SK-N-MC (cell line): ENCODE results near the gene CPNE5.

ENCODE experiments used
- DNase-seq: peaks from one replicate; pipeline ENCODE4 v3.0.0-alpha.2; 2011; ENCODE audit warnings: low read depth, low spot score
- H3K27ac ChIP-seq: fragments of 200-600 bp; sonication (generic); 2 replicates; pipeline ENCODE4 v1.5.1; 2016; ENCODE audit warnings: mixed run types
- H3K36me3 ChIP-seq: fragments of 200-600 bp; sonication (generic); 2 replicates; pipeline ENCODE4 v1.6.1; 2017; ENCODE audit warnings: antibody characterized with exemption, low read length, mixed read lengths; ENCODE audit not compliant: insufficient read depth
- H3K4me3 ChIP-seq: fragments of 200-600 bp; sonication (generic); 2 replicates; pipeline ENCODE4 v1.5.1; 2016
- H3K9ac ChIP-seq: fragments of 200-600 bp; sonication (generic); 2 replicates; pipeline ENCODE4 v1.8.0; 2017; ENCODE audit warnings: mixed run types, mixed read lengths; ENCODE audit not compliant: insufficient read length
- H3K9me3 ChIP-seq: fragments of 200-600 bp; sonication (generic); 2 replicates; pipeline ENCODE4 v1.6.1; 2017; ENCODE audit warnings: low read depth, mild to moderate bottlenecking, antibody characterized with exemption, low read length, moderate library complexity, mixed read lengths
- EZH2 ChIP-seq: fragments of 200-600 bp; sonication (generic); IDR thresholded peaks from one replicate; pipeline ENCODE4 v1.6.1; 2017; ENCODE audit warnings: antibody characterized with exemption
- FOXP2 ChIP-seq: optimal IDR thresholded peaks from 2 replicates; pipeline ENCODE3; 2011; ENCODE audit warnings: mild to moderate bottlenecking, moderate library complexity; ENCODE audit not compliant: insufficient read depth; ENCODE audit errors: extremely low read length, control extremely low read depth
- POLR2AphosphoS5 ChIP-seq: IDR thresholded peaks from 2 replicates; pipeline ENCODE4 v1.6.1; 2012; ENCODE audit warnings: mild to moderate bottlenecking, low read depth, low read length, borderline replicate concordance

The CPNE5 gene

DNA sequence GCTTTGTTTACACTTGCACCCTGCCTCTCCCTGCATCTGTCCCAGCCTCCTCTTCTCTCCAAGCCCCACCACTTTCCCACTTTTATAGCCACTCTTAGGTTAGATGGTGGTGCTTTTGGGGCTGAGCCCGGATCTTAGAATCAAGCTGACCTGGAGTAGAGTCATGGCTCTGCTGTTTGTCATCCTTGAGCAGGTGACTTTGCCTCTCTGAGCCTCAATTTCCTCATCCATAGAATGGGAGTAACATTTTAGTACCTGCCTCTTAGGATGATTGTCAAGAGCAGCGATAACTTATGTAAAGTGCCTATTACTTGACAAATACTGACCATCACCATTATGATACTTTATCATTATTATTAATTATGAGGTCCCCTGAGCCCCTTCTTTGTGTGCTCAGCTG is 48.2 kb downstream of the CPNE5 start:
- DNase-seq: no peak
- H3K9me3 ChIP-seq: no peaks in the 10 kb centered on the region
- no peak overlapping the region for H3K27ac ChIP-seq
- H3K9ac ChIP-seq: no peak overlapping the region
- no peaks in the 10 kb centered on the region for H3K36me3 ChIP-seq
- TF ChIP-seq EZH2: no peak
- TF ChIP-seq FOXP2: no peak
- TF ChIP-seq POLR2AphosphoS5: no peak
- no peak overlapping the region for H3K4me3 ChIP-seq

DNA sequence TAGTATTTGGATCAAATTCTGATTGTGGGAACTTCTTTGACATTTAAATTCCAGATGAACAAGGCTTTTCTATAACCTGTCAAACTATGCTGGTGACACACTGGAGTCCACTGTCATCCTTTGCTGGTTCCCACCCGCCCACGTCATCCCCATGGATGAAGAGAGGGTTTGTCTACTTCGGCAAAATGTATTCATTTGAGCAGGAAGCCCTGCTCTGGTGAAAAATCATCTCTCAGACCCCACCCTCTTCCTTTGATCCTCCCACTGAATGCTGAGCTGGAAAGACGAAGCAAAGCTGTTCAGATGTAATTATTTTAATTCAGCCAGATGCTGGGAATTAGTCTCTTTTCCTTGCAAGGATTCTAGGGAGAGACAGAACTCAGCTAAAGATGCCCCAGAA is 50.5 kb downstream of the CPNE5 start:
- Histone ChIP-seq H3K9ac (no peak overlapping the region), H3K36me3 (no peaks in the 10 kb centered on the region), H3K9me3 (no peaks in the 10 kb centered on the region), H3K27ac (no peak overlapping the region), H3K4me3 (0 out of 2 replicates have a peak overlapping the region, but pooled peaks have one; percentile 2)
- DNase-seq: no peak
- TF ChIP-seq EZH2: no peak
- no peak for TF ChIP-seq FOXP2
- TF ChIP-seq POLR2AphosphoS5: no peak

DNA sequence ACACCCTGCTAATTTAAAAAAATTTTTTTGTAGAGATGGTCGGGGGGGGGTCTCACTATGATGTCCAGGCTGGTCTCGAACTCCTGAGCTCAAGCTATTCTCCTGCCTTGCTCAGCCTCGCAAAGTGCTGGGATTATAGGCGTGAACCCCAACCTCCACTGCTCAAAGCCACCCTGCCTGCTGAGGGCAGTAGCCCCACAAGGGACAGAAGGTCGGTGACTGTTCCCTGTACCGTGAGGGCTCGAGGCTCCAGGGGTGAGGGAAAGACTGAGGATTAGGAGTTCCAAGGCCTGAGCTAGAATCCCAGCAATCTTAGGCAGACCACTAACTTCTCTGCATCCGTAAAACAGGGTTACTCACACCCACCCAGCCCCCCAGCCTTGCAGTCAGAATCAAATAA is 51.1 kb downstream of the CPNE5 start:
- no peak for TF ChIP-seq POLR2AphosphoS5
- no peak for TF ChIP-seq EZH2
- no peak for TF ChIP-seq FOXP2
- H3K9me3 ChIP-seq: no peaks in the 10 kb centered on the region
- no peak overlapping the region for H3K4me3 ChIP-seq
- no peak overlapping the region for H3K27ac ChIP-seq
- no peak for DNase-seq
- H3K36me3 ChIP-seq: no peaks in the 10 kb centered on the region
- H3K9ac ChIP-seq: no peak overlapping the region

DNA sequence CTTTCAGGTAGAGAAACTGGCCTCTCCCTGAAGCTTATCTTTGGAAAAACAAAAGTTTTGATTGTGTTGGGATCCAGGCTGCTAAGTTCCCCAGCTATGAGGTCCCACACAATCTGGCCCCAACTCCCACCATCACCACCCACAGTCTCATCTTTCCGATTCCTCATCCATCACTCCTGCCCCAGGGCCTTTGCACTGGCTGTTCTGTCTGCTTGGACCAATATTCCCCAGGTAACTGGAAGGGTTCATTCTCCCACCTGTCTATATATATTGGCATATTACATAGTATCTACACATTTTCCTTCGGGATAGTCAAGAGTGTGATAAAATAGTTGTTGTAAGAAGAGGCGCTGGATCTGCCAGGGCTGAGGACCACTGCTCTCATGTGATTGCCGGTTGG is 52.0 kb downstream of the CPNE5 start:
- Histone ChIP-seq H3K4me3 (no peak overlapping the region), H3K9ac (no peak overlapping the region), H3K36me3 (no peaks in the 10 kb centered on the region), H3K9me3 (no peaks in the 10 kb centered on the region), H3K27ac (no peak overlapping the region)
- no peak for DNase-seq
- no peak for TF ChIP-seq EZH2
- no peak for TF ChIP-seq FOXP2
- TF ChIP-seq POLR2AphosphoS5: no peak

DNA sequence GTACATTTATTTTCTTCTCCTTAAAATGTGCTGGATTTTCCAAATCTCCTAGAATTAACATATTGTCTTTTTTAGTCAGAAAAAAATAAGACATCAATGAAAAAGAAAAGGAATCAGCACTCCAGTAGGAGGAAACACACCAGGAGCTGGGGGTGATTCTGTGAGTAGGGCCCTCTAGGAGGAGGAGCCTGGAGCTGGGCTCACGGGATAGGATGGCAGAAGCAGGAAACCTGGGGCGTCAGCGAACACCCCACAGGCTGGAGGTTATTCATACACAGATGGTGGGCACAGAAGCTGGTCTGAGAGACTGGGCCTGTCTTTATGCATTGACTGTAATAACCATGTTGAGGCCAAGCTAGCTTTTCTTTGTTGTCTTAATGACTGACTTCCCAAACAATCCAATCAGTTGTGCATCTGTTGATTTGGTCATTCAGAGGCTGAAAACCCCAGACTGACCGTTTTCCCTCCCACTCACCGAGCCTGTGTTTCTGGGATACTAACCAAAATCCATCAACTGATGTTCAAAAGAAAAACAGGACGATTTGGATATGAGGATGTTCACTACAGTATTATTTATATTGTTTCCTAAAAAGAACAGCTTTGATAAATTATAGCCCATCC is 53.1 kb downstream of the CPNE5 start:
- DNase-seq: no peak
- Histone ChIP-seq H3K36me3 (no peaks in the 10 kb centered on the region), H3K4me3 (no peak overlapping the region), H3K9me3 (no peaks in the 10 kb centered on the region), H3K9ac (no peak overlapping the region), H3K27ac (no peak overlapping the region)
- TF ChIP-seq FOXP2 (no peak), POLR2AphosphoS5 (no peak), EZH2 (no peak)

DNA sequence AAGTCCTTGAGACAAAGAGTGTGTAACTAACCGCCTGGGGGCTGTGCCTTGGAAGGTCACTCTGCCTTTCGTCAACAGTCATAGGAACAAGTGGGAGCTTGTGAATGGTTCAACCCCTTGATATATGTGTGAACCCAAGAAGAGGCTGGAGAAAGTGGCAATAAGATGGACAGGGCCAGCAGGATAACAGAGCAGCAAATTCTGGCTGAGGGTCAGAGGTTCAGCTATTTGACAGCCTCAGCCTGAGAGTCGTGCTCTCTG is 54.9 kb downstream of the CPNE5 start:
- no peak for DNase-seq
- H3K27ac ChIP-seq: no peak overlapping the region

DNA sequence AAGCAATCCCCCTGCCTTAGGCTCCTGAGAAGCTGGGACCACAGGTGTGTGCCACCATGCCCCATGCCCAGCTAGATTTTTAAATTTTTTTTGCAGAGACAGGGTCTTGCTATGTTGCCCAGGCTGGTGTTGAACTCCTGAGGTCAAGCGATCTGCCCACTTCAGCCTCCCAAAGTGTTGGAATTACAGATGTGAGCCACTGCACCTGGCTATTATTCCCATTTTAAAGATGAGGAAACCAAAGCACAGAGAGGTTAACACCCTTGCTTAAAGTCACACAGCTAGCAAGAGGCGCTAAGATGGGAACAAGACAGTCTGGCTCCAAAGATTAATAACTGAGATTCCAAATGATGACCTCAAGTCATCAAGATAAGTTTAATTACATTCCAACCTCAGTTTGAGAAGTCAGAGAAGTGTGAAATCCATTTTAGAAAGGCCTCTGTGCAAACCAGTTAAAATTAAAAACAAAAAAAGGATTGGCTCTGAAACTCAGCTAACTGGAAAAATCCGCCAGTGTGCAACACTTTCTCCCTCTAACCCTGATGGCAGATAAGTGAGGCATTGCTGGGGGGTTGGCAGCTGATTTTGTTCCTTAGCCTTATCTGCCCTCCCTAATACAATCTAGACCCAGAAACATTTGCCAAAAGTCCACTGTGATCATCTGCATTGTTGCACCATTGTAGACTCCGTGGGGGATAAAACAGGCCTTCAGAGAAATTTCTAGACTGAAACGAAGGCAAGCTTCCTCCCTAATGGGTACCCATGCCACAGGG is 55.5 kb downstream of the CPNE5 start:
- Histone ChIP-seq H3K36me3 (no peaks in the 10 kb centered on the region), H3K4me3 (no peak overlapping the region), H3K9ac (no peak overlapping the region), H3K9me3 (no peaks in the 10 kb centered on the region), H3K27ac (no peak overlapping the region)
- no peak for DNase-seq
- no peak for TF ChIP-seq POLR2AphosphoS5
- no peak for TF ChIP-seq FOXP2
- TF ChIP-seq EZH2: no peak

More for the DNA sequence above, 54.9 kb downstream of the CPNE5 start:
- TF ChIP-seq POLR2AphosphoS5 (no peak), FOXP2 (no peak), EZH2 (no peak)
- Histone ChIP-seq H3K36me3 (no peaks in the 10 kb centered on the region), H3K9ac (no peak overlapping the region), H3K4me3 (no peak overlapping the region), H3K9me3 (no peaks in the 10 kb centered on the region)

DNA sequence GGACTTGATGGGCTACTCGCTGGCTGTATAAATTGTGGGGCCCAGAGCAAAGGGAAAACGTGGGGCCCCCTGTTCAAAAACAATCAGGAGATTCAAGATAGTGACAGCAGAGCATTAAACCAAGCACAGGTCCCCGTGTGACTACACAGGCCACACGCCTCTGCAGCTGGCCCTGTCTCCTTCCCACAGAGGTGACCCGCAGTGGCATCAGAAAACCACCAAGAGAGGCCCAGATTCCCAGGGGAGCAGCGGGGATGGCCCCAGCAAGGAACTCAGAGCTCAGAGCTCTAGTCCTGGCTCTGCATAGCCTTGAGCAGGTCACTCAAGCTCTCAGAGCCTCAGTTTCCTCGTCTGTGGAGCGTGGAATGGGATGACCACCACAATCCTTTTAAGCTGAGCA is 57.6 kb downstream of the CPNE5 start:
- Histone ChIP-seq H3K9me3 (no peaks in the 10 kb centered on the region), H3K4me3 (no peak overlapping the region), H3K27ac (no peak overlapping the region), H3K36me3 (no peaks in the 10 kb centered on the region), H3K9ac (no peak overlapping the region)
- no peak for DNase-seq
- TF ChIP-seq FOXP2 (no peak), EZH2 (no peak), POLR2AphosphoS5 (no peak)
